ENCODE results near the gene CRK.

CRK gene

DNA sequence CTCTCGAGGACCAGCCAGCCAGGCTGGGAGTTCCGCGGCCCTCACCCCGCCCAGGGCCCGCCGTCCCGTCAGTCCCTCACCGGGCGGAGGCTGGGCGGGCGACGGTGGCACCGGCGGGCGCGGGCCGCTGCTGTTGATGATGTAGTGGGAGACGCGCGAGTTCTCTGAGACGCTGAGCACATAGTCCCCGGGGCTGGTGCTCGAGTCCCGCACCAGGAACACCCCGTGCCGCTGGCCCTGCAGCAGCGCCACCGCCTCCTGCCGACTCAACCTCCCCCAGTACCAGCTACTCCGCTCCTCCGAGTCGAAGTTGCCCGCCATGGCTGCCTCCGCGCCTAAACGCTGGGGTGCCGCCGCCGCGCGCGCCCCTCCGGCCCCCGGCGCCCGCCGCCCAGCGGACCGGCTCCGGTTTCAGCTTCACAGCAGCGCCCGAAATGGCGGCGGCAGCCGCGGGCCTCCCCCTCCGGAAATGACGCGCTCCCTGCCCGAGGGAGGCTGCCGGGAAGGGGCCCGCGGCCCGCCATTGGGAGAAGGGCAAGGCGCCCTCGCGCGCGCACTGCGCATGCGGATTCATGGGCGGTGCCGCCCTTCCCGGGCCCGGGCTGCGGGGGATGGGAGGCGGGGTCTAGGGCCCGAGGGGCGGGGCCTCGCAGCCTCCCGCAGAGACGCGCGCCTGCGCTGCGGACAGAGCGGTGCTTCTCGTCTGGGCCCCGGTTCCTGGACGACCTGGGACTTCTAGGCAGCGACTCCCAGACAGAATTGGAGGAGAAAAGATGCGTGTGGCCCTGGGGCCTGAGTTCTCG lies at the start of gene CRK:
TSS of gene CRK (minus strand) at position 436 of the 803 bp plus-strand sequence. CDS start at position 321, 115 bp downstream.
- DNase-seq (ENCODE audit: low spot score): peak; percentile 97

GRCh38 chr17:1505586-1505985 lies 49.6 kb upstream of the CRK start:
- DNase-seq (ENCODE audit: low spot score): no peak

GRCh38 chr17:1504866-1505265 lies 48.8 kb upstream of the CRK start:
- no peak for DNase-seq (ENCODE audit: low spot score)

- DNase-seq (ENCODE audit: low spot score): no peak
Measured at GRCh38 chr17:1503699-1504098, 47.7 kb upstream of the CRK start.

DNA sequence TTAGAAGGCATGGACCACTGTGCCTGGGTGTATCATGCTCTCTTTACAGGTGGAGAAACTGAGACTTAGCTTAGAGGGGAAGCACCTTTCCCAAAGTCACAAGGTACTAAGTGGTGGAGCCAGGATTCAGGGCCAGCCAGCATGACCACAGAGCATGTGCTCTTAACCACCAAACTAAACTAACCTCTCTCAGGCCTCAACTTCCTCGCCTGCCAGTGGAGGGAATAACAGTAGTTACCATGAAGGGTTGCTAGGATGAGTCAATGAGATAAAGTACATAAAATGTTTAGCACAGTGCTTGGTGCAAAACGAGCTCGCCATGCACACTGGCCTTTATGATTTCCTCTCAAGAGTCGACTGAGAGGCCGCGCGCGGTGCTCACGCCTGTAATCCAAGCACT lies 42.8 kb upstream of the CRK start:
- no peak for DNase-seq (ENCODE audit: low spot score)

DNA sequence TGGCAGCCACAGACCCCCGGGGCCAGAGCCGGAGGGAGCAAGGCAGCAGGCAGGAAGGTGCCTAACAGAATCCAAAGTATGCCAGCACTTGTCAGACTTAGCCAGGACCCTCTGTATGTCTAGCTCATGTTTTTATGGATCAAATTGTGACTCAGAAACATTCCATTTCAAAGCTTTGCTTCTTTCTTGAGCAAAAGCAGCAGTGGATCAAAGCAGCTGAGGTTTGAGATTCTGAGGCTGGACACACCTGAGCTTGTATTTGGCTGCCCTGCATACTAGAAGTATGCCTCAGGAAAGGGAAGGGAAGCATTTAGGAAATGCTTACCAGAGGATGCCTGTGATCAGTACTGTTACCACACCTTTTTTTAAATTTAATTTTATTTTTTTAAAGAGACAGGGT lies 42.2 kb upstream of the CRK start:
- no peak for DNase-seq (ENCODE audit: low spot score)

GRCh38 chr17:1497831-1498230 lies 41.8 kb upstream of the CRK start:
- no peak for DNase-seq (ENCODE audit: low spot score)

- DNase-seq (ENCODE audit: low spot score): no peak
Measured at GRCh38 chr17:1496869-1497268, 40.8 kb upstream of the CRK start.

DNA sequence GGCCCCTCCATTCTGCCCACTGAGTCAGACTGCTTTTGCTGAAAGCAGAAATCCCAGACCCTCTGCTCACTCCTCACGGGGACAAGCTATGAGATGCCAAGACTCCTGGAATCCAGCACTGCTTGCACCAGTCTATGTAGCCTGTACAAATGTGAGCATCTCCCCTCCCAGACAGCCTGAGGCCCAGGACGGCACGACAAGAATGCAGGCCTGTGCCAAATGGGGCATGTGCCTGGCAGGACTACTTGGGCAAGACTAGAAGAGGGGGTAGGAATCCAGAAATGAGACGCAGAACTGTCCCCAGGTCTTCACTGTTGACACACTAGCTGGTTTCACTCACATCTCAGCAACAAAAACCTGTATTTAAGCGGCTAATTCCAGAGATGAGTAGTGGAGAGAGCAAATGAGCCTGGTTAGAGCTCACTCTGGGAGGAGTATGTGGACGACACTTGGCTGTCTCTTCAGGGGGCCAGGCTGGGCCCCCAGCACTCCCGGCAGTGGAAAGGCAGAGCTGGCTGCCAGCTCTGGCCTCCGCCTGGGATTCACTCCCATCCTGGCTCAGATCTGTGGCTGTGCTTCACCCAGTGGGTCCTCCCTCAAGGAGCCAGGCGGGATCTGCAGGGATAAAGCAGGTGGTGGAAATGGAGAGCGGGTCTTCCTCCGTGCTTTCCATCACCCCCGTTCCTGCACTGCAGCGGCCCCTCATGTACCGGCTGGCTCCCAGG lies 39.4 kb upstream of the CRK start:
- no peak for DNase-seq (ENCODE audit: low spot score)

- DNase-seq (ENCODE audit: low spot score): no peak
Measured at GRCh38 chr17:1494736-1495253, 38.8 kb upstream of the CRK start.

DNA sequence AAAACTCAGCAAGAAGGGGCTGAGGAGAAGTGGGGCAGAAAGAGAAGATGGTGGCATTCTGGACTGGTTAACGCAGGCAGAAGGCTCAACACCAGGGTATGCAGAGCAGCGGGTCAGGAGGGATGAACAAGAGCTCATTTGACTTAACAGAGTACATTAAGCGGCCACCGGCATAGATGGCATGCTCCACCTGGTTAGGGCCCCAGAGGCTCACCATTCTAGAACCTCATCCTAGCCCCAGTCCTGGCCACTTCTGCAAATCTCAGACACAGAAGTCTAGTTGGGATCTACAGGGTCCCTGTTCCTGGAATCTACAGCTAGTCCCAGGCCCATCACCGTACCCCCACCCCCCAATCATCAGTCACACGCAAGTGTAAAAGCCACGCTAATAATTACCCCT lies 38.2 kb upstream of the CRK start:
- no peak for DNase-seq (ENCODE audit: low spot score)

- peak; percentile 74 for DNase-seq (ENCODE audit: low spot score)
Measured at GRCh38 chr17:1493291-1493980, 37.4 kb upstream of the CRK start.

GRCh38 chr17:1492249-1493206 lies 36.5 kb upstream of the CRK start, which contains the start of gene MYO1C:
Gene MYO1C, minus strand, starts transcription at chr17:1492686. Its CDS starts 199 bp downstream, at chr17:1492487.
- DNase-seq (ENCODE audit: low spot score): peak; percentile 66

DNA sequence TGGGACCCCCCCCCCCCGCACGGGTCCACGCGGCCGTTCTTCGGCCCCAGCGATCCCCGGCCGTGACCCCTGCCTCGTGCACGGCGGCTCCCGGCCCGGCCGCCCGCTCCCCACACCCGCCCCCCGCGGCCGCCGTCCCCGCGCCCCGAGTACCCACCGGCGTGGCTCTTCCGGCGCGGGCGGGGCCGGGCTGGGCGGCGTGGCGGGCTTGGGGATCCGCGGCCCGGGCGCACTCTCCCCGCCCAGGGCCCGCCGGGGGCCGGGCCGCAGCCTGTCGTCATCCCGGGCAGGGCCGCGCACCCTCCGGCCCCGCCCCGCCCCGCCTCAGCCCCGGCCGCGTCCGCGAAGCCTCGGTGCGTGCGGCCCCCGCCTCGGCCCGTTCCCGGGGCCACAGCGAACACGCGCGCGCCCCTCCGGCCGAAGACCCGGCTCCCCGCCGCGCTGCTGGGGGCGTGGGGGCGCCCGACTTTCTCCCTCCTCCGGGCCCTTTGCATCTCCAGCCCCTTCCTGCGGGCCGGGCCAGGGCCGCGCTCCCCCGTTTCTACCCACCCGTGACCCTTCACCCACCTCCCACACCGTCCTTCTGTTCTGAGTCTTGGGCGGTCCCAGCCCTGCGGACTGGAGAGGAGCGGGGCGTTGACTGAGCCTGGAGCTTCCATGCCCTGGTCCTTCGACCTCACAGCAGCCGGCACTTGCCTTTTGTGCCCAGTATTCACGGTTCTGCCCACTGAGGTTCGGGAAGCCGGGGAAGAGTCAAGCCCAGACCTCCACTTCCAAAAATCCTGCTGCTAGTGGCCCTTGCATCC lies 35.6 kb upstream of the CRK start:
- no peak for DNase-seq (ENCODE audit: low spot score)

- DNase-seq (ENCODE audit: low spot score): peak; percentile 45
Measured at GRCh38 chr17:1490643-1491442, 34.8 kb upstream of the CRK start.

DNA sequence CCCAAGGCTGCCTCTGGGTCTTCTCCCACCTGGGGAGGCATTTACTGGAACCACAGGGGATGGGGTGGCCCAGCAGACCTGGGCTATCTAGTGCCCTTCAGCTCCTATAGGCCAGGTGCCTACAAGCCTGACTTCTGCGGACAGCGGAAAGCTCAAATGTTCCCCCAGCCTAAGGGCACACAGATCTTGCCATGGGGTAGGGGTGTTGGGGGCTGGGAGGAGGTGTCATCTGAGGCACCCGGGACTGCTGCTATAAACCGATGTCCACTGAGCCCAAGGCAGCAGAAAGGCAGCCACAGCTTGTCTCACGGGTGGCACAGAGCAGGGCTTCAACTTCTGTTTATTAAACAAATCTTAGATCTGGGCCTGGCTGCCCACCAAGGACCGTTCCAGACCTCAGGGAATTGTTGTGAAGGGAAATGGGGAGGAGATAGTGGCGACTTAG lies 32.8 kb upstream of the CRK start:
- DNase-seq (ENCODE audit: low spot score): no peak

GRCh38 chr17:1487939-1488825 lies 32.1 kb upstream of the CRK start:
- peak; percentile 83 for DNase-seq (ENCODE audit: low spot score)
